HEK293 (cell line): ENCODE data around the gene ACSM6.

Source experiments
- CTCF ChIP-seq: fragments of 450-650 bp; formaldehyde crosslinking; IDR thresholded peaks from 2 replicates; pipeline ENCODE4 v1.5.1; 2016; ENCODE audit warnings: missing biosample characterization, missing genetic modification characterization
- KLF10 ChIP-seq: fragments of 450-650 bp; IDR thresholded peaks from 2 replicates; pipeline ENCODE4 v1.5.1; 2018; ENCODE audit warnings: missing biosample characterization, mild to moderate bottlenecking, missing genetic modification characterization
- KLF16 ChIP-seq: fragments of 450-650 bp; formaldehyde crosslinking; IDR thresholded peaks from 2 replicates; pipeline ENCODE4 v1.5.1; 2017; ENCODE audit warnings: missing biosample characterization, missing genetic modification characterization
- RBAK ChIP-seq: fragments of 450-650 bp; formaldehyde crosslinking; IDR thresholded peaks from 2 replicates; pipeline ENCODE4 v1.5.1; 2016; ENCODE audit warnings: missing biosample characterization, missing genetic modification characterization
- REST ChIP-seq: fragments of 450-650 bp; formaldehyde crosslinking; IDR thresholded peaks from 2 replicates; pipeline ENCODE4 v1.5.1; 2016; ENCODE audit warnings: missing biosample characterization, missing genetic modification characterization
- TCF7L2 ChIP-seq: IDR thresholded peaks from 2 replicates; pipeline ENCODE4 v1.6.1; 2011; ENCODE audit warnings: low read depth, mild to moderate bottlenecking, inconsistent platforms, low read length, moderate library complexity, borderline replicate concordance
- ZBTB10 ChIP-seq: fragments of 450-650 bp; formaldehyde crosslinking; IDR thresholded peaks from 2 replicates; pipeline ENCODE4 v1.5.1; 2016; ENCODE audit warnings: missing biosample characterization, missing genetic modification characterization
- ZBTB6 ChIP-seq: fragments of 450-650 bp; formaldehyde crosslinking; IDR thresholded peaks from 2 replicates; pipeline ENCODE4 v1.5.1; 2017; ENCODE audit warnings: missing biosample characterization, missing genetic modification characterization
- ZNF121 ChIP-seq: fragments of 450-650 bp; formaldehyde crosslinking; IDR thresholded peaks from 2 replicates; pipeline ENCODE4 v1.5.1; 2016; ENCODE audit warnings: missing biosample characterization, missing genetic modification characterization
- ZNF175 ChIP-seq: fragments of 450-650 bp; formaldehyde crosslinking; IDR thresholded peaks from 2 replicates; pipeline ENCODE4 v1.5.1; 2016; ENCODE audit warnings: missing biosample characterization, missing genetic modification characterization
- ZNF280C ChIP-seq: fragments of 450-650 bp; formaldehyde crosslinking; IDR thresholded peaks from 2 replicates; pipeline ENCODE4 v1.5.1; 2016; ENCODE audit warnings: missing biosample characterization, missing genetic modification characterization
- ZNF354C ChIP-seq: fragments of 450-650 bp; formaldehyde crosslinking; IDR thresholded peaks from 2 replicates; pipeline ENCODE4 v1.5.1; 2016; ENCODE audit warnings: missing biosample characterization, missing genetic modification characterization, low read depth, borderline replicate concordance
- ZNF558 ChIP-seq: fragments of 450-650 bp; formaldehyde crosslinking; IDR thresholded peaks from 2 replicates; pipeline ENCODE4 v1.5.1; 2016; ENCODE audit warnings: missing biosample characterization, missing genetic modification characterization
- ZNF776 ChIP-seq: fragments of 450-650 bp; formaldehyde crosslinking; IDR thresholded peaks from 2 replicates; pipeline ENCODE4 v1.5.0; 2017; ENCODE audit warnings: missing biosample characterization, missing genetic modification characterization, borderline replicate concordance

- TF ChIP-seq KLF10 (no peak), ZNF121 (tag by site-specific recombination) (no peak), CTCF (tag by site-specific recombination) (no peak), ZNF354C (tag by site-specific recombination) (no peak), ZNF776 (tag by site-specific recombination) (no peak), TCF7L2 (no peak), RBAK (tag by site-specific recombination) (no peak), REST (no peak), ZNF558 (tag by site-specific recombination) (no peak), ZNF175 (tag by site-specific recombination) (no peak), ZNF280C (tag by site-specific recombination) (no peak), KLF16 (tag by site-specific recombination) (no peak), ZBTB6 (tag by site-specific recombination) (no peak), ZBTB10 (tag by site-specific recombination) (no peak)
Measured at GRCh38 chr10:95171336-95171735, 22.7 kb upstream of the ACSM6 start.
